Activated CD8-positive, alpha-beta T cell treated with anti-CD3 and anti-CD28 coated beads for 36 hours (primary cell): ENCODE measurements around the gene PLAAT2. TPM values are rescaled to one million over a fixed set of nuclear protein-coding genes. Genes with fewer than 3 reads are reported as not detected.

Experiments
- ATAC-seq: fragments of 200-7000 bp; cut with Tn5 transposase; one replicate; pipeline ENCODE4 v1.10.0; 2021; ENCODE audit warnings: mild to moderate bottlenecking, moderate library complexity
- CTCF ChIA-PET: fragments of 350-600 bp; sonication (Branson Sonifier 250); formaldehyde crosslinking; loops from one replicate; lab custom pipeline; 2021; ENCODE audit warnings: antibody characterized with exemption; lab: Charles Lee
- POLR2A ChIA-PET: fragments of 350-600 bp; sonication (Branson Sonifier 250); formaldehyde crosslinking; loops from one replicate; lab custom pipeline; 2021; ENCODE audit warnings: antibody characterized with exemption; lab: Charles Lee
- DNase-seq: peaks from one replicate; pipeline ENCODE4 v3.0.0-alpha.2; 2020
- H3K27ac Mint-ChIP-seq: one replicate; pipeline ENCODE4 v1.8.0; 2021; ENCODE audit warnings: mild to moderate bottlenecking, mixed read lengths
- H3K27me3 Mint-ChIP-seq: one replicate; pipeline ENCODE4 v1.8.0; 2021; ENCODE audit warnings: mixed read lengths
- H3K36me3 Mint-ChIP-seq: one replicate; pipeline ENCODE4 v1.8.0; 2021; ENCODE audit warnings: low read depth, mixed read lengths
- H3K4me1 Mint-ChIP-seq: one replicate; pipeline ENCODE4 v1.8.0; 2021; ENCODE audit warnings: low read depth, mixed read lengths
- H3K4me3 Mint-ChIP-seq: one replicate; pipeline ENCODE4 v1.8.0; 2021; ENCODE audit warnings: mild to moderate bottlenecking, moderate library complexity, mixed read lengths
- H3K9me3 Mint-ChIP-seq: one replicate; pipeline ENCODE4 v1.8.0; 2021; ENCODE audit warnings: mixed read lengths
- intact Hi-C: fragments of 100-400 bp; cut with micrococcal nuclease; formaldehyde crosslinking; loops from one replicate; pipeline ENCODE4 v1.10.0; 2022
- total RNA-seq, 2 experiments: library from RNA; stranded (reverse); gene quantifications; one replicate each; pipeline ENCODE4 v1.2.3, GENCODE V29; 2021
- TF ChIP-seq, protein P1 (sequence below): fragments of 200-600 bp; IDR thresholded peaks from one replicate; pipeline ENCODE4 v1.8.0; 2022; ENCODE audit warnings: antibody characterized with exemption, mild to moderate bottlenecking

Gene PLAAT2
- total RNA-seq, 2 experiments from 2014 or later: 0.38 TPM; not detected in 1

DNA sequence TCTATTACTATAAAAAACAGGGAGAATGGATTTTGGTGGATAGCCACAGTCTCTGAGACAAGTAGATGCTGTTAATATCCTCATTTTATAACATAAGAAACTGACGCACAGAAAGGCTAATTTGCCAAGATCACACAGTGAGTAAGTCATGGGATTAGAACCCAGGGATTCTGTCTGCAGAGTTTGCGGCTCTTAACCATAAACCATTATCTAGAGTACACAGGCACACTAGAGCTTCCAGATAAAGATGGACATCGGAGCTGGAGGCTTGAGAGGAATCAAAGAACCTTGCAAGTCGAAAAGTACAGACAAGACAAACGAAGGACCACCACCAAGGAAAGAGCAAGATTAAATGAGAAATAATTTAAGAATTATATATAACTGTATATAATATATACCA, 46.0 kb downstream of the PLAAT2 start:
- ChIA-PET POLR2A (no interaction called here), CTCF (interaction anchor here (2.8 kb wide), 1 partner anchor 38 kb away, joined by 6 read pairs; no protein-coding TSS in a partner anchor)
- Mint-ChIP-seq H3K36me3 (no peaks in the 10 kb centered on the region), H3K27me3 (no peaks in the 10 kb centered on the region), H3K27ac (no peak overlapping the region), H3K9me3 (no peaks in the 10 kb centered on the region), H3K4me3 (no peak overlapping the region), H3K4me1 (peaks cover 11% of the 10 kb centered on the region)
- DNase-seq: no peak
- TF ChIP-seq, protein P1, sequence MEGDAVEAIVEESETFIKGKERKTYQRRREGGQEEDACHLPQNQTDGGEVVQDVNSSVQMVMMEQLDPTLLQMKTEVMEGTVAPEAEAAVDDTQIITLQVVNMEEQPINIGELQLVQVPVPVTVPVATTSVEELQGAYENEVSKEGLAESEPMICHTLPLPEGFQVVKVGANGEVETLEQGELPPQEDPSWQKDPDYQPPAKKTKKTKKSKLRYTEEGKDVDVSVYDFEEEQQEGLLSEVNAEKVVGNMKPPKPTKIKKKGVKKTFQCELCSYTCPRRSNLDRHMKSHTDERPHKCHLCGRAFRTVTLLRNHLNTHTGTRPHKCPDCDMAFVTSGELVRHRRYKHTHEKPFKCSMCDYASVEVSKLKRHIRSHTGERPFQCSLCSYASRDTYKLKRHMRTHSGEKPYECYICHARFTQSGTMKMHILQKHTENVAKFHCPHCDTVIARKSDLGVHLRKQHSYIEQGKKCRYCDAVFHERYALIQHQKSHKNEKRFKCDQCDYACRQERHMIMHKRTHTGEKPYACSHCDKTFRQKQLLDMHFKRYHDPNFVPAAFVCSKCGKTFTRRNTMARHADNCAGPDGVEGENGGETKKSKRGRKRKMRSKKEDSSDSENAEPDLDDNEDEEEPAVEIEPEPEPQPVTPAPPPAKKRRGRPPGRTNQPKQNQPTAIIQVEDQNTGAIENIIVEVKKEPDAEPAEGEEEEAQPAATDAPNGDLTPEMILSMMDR: no peak
- intact Hi-C loops: no loop called here
- no peak for ATAC-seq

DNA sequence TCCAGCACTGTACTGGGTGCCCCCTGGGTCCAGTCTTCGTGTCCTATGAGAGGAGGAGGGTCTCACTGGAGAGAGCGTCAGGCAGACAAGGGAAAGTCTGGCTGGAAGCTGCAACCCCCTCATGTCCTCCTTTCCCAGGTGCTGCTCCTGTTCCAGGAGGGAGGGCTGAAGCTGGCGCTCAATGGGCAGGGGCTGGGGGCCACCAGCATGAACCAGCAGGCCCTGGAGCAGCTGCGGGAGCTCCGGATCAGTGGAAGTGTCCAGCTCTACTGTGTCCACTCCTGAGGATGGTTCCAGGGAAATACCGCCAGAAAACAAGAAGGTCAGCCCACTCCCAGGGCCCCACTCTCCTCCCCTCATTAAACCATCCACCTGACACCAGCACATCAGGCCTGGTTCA, 47.1 kb downstream of the PLAAT2 start:
- H3K4me1 Mint-ChIP-seq: peaks cover 11% of the 10 kb centered on the region
- ChIA-PET CTCF (interaction anchor here (2.8 kb wide), 1 partner anchor 37 kb away, joined by 6 read pairs; no protein-coding TSS in a partner anchor), POLR2A (no interaction called here)
- H3K27ac Mint-ChIP-seq: no peak overlapping the region
- intact Hi-C loops: no loop called here
- ATAC-seq: no peak
- TF ChIP-seq, protein P1: no peak
- H3K36me3 Mint-ChIP-seq: no peaks in the 10 kb centered on the region
- H3K27me3 Mint-ChIP-seq: no peaks in the 10 kb centered on the region
- no peaks in the 10 kb centered on the region for H3K9me3 Mint-ChIP-seq
- no peak for DNase-seq
- no peak overlapping the region for H3K4me3 Mint-ChIP-seq

DNA sequence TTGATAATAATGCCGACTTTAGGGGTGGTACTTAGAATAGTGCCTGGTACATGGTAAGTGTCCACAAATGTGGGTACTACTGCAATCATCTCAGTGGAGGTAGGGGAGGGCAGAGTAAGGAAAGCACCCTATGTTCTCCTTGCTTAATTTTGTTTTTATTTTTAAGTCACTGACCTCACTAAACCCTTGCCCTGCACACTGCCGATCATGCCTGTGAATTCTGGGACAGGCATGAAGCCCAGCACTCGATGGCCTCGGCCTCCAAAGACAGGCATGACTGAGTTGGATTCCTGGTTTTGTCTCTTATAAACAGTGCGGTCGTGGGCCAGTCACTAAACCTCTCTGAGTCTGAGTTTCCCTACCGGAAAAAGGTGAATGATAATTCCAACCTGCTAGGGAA, 50.4 kb downstream of the PLAAT2 start:
- intact Hi-C loops: no loop called here

DNA sequence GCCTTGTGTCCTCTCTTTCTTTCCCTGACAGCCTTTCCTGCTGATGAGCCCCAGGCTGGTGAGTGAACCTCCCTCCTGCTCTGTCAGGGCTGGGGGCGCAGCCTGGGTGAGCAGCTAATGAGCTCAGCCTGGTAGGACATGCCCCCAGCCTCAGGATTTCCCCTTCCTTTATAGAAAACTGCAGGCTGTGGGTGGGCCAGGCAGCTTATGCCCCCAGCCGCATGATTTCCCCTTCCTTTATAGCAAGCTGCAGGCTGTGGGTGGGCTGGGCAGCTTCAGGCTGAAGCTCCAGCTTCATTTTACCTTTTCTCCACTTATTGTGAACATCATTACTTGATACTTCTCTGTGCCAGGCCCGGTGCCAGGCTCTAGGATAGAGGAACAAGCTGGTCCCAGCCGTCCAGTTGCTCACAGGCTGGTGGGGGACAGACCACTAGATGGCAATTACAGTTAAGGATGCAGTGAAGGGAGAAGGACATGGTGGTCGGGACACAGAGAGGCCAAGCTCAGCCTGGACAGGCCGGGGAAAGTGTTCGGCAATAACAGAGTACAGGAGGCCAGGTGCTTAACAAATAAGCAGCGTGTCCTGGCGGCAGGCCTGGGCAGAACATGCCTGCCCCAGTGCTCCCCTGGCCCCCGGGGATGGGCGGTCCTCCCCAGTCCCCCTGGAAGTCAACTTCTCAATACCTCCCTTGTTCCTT, 52.0 kb downstream of the PLAAT2 start:
- ChIA-PET POLR2A (no interaction called here), CTCF (interaction anchor here (0.8 kb wide), 1 partner anchor 125 kb away, joined by 4 read pairs; no protein-coding TSS in a partner anchor)
- intact Hi-C loops: no loop called here
- Mint-ChIP-seq H3K27me3 (no peaks in the 10 kb centered on the region), H3K27ac (no peak overlapping the region), H3K4me1 (no peaks in the 10 kb centered on the region), H3K9me3 (no peaks in the 10 kb centered on the region), H3K4me3 (no peak overlapping the region), H3K36me3 (no peaks in the 10 kb centered on the region)
- TF ChIP-seq, protein P1: no peak
- DNase-seq (no peak), ATAC-seq (no peak)

More for the DNA sequence above, 50.4 kb downstream of the PLAAT2 start:
- no peaks in the 10 kb centered on the region for H3K36me3 Mint-ChIP-seq
- ChIA-PET POLR2A (no interaction called here), CTCF (no interaction called here)
- H3K4me1 Mint-ChIP-seq: no peaks in the 10 kb centered on the region
- H3K27ac Mint-ChIP-seq: no peak overlapping the region
- H3K27me3 Mint-ChIP-seq: no peaks in the 10 kb centered on the region
- no peak overlapping the region for H3K4me3 Mint-ChIP-seq
- no peaks in the 10 kb centered on the region for H3K9me3 Mint-ChIP-seq
- DNase-seq (no peak), ATAC-seq (no peak)
- TF ChIP-seq, protein P1: no peak

DNA sequence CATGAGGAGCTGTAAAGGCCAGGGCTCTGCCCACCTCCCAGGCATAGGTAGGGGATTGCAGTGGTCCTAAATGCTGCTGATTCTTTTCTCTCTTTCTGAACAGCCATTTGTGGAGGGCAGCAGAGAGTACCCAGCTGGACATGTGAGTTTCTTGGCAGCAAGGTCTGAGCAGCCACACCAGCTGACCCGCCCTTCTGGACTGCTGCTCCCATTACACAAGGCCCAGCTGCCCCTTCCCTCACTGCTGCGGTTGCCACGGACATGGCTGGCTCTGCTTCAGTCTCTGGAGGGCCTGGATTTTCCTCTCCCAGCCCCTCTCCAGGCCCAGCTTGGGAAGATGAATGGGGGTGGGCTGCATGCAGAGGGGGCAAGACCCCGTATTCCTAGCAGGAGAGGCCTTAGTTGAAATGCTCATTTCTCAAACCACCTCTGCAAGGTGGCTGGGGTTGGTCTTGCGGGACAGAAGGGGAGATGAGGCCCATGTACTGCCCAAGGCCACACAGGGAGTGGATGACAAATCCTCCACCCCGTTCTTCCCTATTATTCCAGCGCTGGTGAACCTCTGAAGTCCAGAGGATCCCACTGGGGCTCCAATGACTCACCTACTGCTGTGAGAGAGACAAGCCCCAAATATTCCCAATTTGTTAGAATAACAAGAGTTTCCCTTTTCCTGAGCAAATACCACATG, 52.7 kb downstream of the PLAAT2 start:
- TF ChIP-seq, protein P1: no peak
- ATAC-seq (no peak), DNase-seq (no peak)
- intact Hi-C loops: no loop called here
- Mint-ChIP-seq H3K27ac (no peak overlapping the region), H3K4me1 (no peaks in the 10 kb centered on the region), H3K9me3 (no peaks in the 10 kb centered on the region), H3K4me3 (no peak overlapping the region), H3K27me3 (no peaks in the 10 kb centered on the region), H3K36me3 (no peaks in the 10 kb centered on the region)
- CTCF ChIA-PET: interaction anchor here (0.6 to 0.8 kb wide), 2 partner anchors 126 to 225 kb away, joined by 3 to 4 read pairs; no protein-coding TSS in a partner anchor
- POLR2A ChIA-PET: no interaction called here
